ENCODE results near the gene CDH16.

DNA sequence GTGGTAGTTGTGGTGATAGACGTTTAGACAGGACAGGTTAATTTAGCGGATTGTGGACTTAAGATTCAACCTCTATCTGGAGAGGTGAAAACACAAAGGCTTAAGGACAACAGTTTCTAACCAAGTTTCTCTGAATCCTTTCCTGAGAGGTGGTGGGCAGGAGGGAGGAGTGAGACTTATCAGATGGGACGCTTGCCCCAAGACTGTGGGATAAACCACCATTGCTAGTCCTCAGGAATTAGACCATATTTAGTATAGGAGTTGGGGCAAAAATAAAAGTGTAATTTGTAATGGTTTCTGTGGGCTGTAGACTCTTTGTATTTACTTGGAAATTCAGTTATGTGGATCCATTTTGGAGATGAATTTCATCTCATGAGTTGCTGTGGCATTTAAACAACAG lies 31.8 kb downstream of the CDH16 start:
- TF ChIP-seq, protein P1, sequence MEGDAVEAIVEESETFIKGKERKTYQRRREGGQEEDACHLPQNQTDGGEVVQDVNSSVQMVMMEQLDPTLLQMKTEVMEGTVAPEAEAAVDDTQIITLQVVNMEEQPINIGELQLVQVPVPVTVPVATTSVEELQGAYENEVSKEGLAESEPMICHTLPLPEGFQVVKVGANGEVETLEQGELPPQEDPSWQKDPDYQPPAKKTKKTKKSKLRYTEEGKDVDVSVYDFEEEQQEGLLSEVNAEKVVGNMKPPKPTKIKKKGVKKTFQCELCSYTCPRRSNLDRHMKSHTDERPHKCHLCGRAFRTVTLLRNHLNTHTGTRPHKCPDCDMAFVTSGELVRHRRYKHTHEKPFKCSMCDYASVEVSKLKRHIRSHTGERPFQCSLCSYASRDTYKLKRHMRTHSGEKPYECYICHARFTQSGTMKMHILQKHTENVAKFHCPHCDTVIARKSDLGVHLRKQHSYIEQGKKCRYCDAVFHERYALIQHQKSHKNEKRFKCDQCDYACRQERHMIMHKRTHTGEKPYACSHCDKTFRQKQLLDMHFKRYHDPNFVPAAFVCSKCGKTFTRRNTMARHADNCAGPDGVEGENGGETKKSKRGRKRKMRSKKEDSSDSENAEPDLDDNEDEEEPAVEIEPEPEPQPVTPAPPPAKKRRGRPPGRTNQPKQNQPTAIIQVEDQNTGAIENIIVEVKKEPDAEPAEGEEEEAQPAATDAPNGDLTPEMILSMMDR (conservative IDR thresholded peaks at IDR 0.05 in 1 of 2, IDR thresholded peaks at IDR 0.05 in 1 of 2; ENCODE audit: low read depth in 1 of 2, low read length in 2 of 2) = no peak
- no peak for TF ChIP-seq EZH2 (IDR thresholded peaks at IDR 0.05; ENCODE audit: low read length, missing control alignments)

Measured in fibroblast of lung (primary cell).